HepG2 (cell line): ENCODE results near the gene ZBTB46. TPM values are rescaled to one million over a fixed set of nuclear protein-coding genes. Genes with fewer than 3 reads are reported as not detected.

Source experiments
- ATRX ChIP-seq: sonication (generic); formaldehyde crosslinking; IDR thresholded peaks from 2 replicates; pipeline ENCODE4 v1.4.0; 2020; ENCODE audit warnings: missing genetic modification reagents, borderline replicate concordance
- HOMEZ ChIP-seq: IDR thresholded peaks from 2 replicates; pipeline ENCODE4 v1.6.1; 2016; ENCODE audit warnings: low read depth
- MXD4 ChIP-seq: IDR thresholded peaks from 2 replicates; pipeline ENCODE4 v1.6.1; 2016; ENCODE audit warnings: mild to moderate bottlenecking, missing biosample characterization, missing genetic modification reagents
- PHF20 ChIP-seq: sonication (generic); formaldehyde crosslinking; IDR thresholded peaks from 2 replicates; pipeline ENCODE4 v1.5.0; 2020; ENCODE audit warnings: mild to moderate bottlenecking, missing genetic modification reagents
- REPIN1 ChIP-seq: sonication (generic); formaldehyde crosslinking; IDR thresholded peaks from 2 replicates; pipeline ENCODE4 v1.8.0; 2022; ENCODE audit warnings: missing genetic modification reagents, low read depth, mild to moderate bottlenecking, borderline replicate concordance
- RFX3 ChIP-seq: IDR thresholded peaks from 2 replicates; pipeline ENCODE4 v1.6.1; 2016; ENCODE audit warnings: missing biosample characterization, missing genetic modification reagents
- SAP130 ChIP-seq: IDR thresholded peaks from 2 replicates; pipeline ENCODE4 v1.6.1; 2016; ENCODE audit warnings: low read depth
- ZBED4 ChIP-seq: sonication (generic); formaldehyde crosslinking; IDR thresholded peaks from 2 replicates; pipeline ENCODE4 v1.4.0; 2020; ENCODE audit warnings: missing genetic modification reagents, borderline replicate concordance
- ZFP62 ChIP-seq: sonication (generic); formaldehyde crosslinking; IDR thresholded peaks from 2 replicates; pipeline ENCODE4 v1.4.0; 2020; ENCODE audit warnings: missing genetic modification reagents
- ZNF205 ChIP-seq: IDR thresholded peaks from 2 replicates; pipeline ENCODE4 v1.6.1; 2018; ENCODE audit warnings: missing biosample characterization, missing genetic modification reagents
- ZNF496 ChIP-seq: sonication (generic); formaldehyde crosslinking; IDR thresholded peaks from 2 replicates; pipeline ENCODE4 v1.8.1; 2023; ENCODE audit warnings: mild to moderate bottlenecking, moderate library complexity, missing genetic modification reagents; ENCODE audit not compliant: insufficient replicate concordance
- ZNF562 ChIP-seq: sonication (generic); formaldehyde crosslinking; IDR thresholded peaks from 2 replicates; pipeline ENCODE4 v1.8.0; 2022; ENCODE audit warnings: missing genetic modification reagents, borderline replicate concordance
- ZNF790 ChIP-seq: sonication (generic); formaldehyde crosslinking; IDR thresholded peaks from 2 replicates; pipeline ENCODE4 v1.8.0; 2022; ENCODE audit warnings: missing genetic modification reagents, mild to moderate bottlenecking, borderline replicate concordance
- polyA plus RNA-seq, 8 experiments: library from polyadenylated mRNA; depleted of rRNA in 3 of 8; stranded (reverse) in 7 of 8; unstranded in 1 of 8; fragments of >200 nt; fragmentation: Illumina TruSeq in 4 of 8; extraction: Trizol in 4 of 8; gene quantifications; 2 replicates each; pipeline versions ENCODE4 v1.2.1 to v1.2.3, GENCODE V29; 2011 to 2016; ENCODE audit warnings: low read depth in 4 of 8, missing spikeins in 1 of 8, mixed read lengths in 1 of 8; ENCODE audit not compliant: insufficient read depth in 1 of 8
- total RNA-seq, 5 experiments: library from RNA; depleted of rRNA; stranded (reverse); fragments of >200 nt; fragmentation: Illumina TruSeq; extraction: Trizol; gene quantifications; 2 replicates each; pipeline ENCODE4 v1.2.3, GENCODE V29; 2016; ENCODE audit warnings: low read depth in 1 of 5

ZBTB46 gene
- total and polyA plus RNA-seq, 2 of the 13 experiments (the other 11 are each of a cell fraction or from before 2014, with no cell fraction given) = 1.6 to 13.5 TPM

GRCh38 chr20:63829603-63829944, 1.5 kb downstream of the ZBTB46 start (continued):
- no peak for TF ChIP-seq ZNF496
- TF ChIP-seq ATRX (CRISPR knock-in tag) = no peak
- TF ChIP-seq ZNF205 (CRISPR knock-in tag) = no peak
- TF ChIP-seq ZNF790 (CRISPR knock-in tag) = 0 out of 2 replicates have a peak, but pooled peaks have one; percentile 53
- TF ChIP-seq ZBED4 (CRISPR knock-in tag) = no peak
- no peak for TF ChIP-seq ZFP62 (CRISPR knock-in tag)
- TF ChIP-seq ZNF562 = no peak
- no peak for TF ChIP-seq RFX3 (CRISPR knock-in tag)
- no peak for TF ChIP-seq PHF20 (CRISPR knock-in tag)
- TF ChIP-seq MXD4 = no peak
- no peak for TF ChIP-seq REPIN1 (CRISPR knock-in tag)
- TF ChIP-seq HOMEZ = no peak
- TF ChIP-seq SAP130 = 0 out of 2 replicates have a peak, but pooled peaks have one; percentile 2
